Central memory CD8-positive, alpha-beta T cell (primary cell): ENCODE results near the gene BAZ1A.

ENCODE experiments used
- ATAC-seq: fragments of 150-1000 bp; cut with Tn5 transposase; replicated peaks from 2 replicates; pipeline ENCODE4 v1.10.0; 2022; ENCODE audit warnings: mild to moderate bottlenecking, moderate FRiP score, moderate number of reproducible peaks; ENCODE audit not compliant: poor library complexity, severe bottlenecking; ENCODE audit errors: extremely low read depth
- DNase-seq, 2 donors: peaks; one replicate each; pipeline ENCODE4 v3.0.0; 2021; ENCODE audit warnings: low spot score in 2 of 2
- H3K27ac Mint-ChIP-seq: one replicate; pipeline ENCODE4 v1.8.0; 2022; ENCODE audit warnings: low read depth, mild to moderate bottlenecking, moderate library complexity, mixed read lengths
- H3K27me3 Mint-ChIP-seq: one replicate; pipeline ENCODE4 v1.8.0; 2022; ENCODE audit warnings: mixed read lengths
- H3K36me3 Mint-ChIP-seq: one replicate; pipeline ENCODE4 v1.8.0; 2022; ENCODE audit warnings: mild to moderate bottlenecking, moderate library complexity, mixed read lengths; ENCODE audit not compliant: insufficient read depth
- H3K4me1 Mint-ChIP-seq: one replicate; pipeline ENCODE4 v1.8.0; 2022; ENCODE audit warnings: mixed read lengths
- H3K4me3 Mint-ChIP-seq: one replicate; pipeline ENCODE4 v1.8.0; 2022; ENCODE audit warnings: mild to moderate bottlenecking, moderate library complexity, mixed read lengths
- H3K9me3 Mint-ChIP-seq: one replicate; pipeline ENCODE4 v1.8.0; 2022; ENCODE audit warnings: mixed read lengths

The BAZ1A gene

GRCh38 chr14:34797747-34798583 is 77.2 kb downstream of the BAZ1A start:
- no peaks in the 10 kb centered on the region for H3K9me3 Mint-ChIP-seq
- H3K4me1 Mint-ChIP-seq = no peaks in the 10 kb centered on the region
- ATAC-seq (no peak), DNase-seq (no peak)
- H3K27ac Mint-ChIP-seq = no peak overlapping the region
- no peaks in the 10 kb centered on the region for H3K27me3 Mint-ChIP-seq
- no peak overlapping the region for H3K4me3 Mint-ChIP-seq
- peaks cover 56% of the 10 kb centered on the region for H3K36me3 Mint-ChIP-seq

GRCh38 chr14:34796902-34797301 is 78.3 kb downstream of the BAZ1A start:
- ATAC-seq = no peak
- H3K4me1 Mint-ChIP-seq = no peaks in the 10 kb centered on the region
- no peaks in the 10 kb centered on the region for H3K9me3 Mint-ChIP-seq
- H3K36me3 Mint-ChIP-seq = peaks cover 50% of the 10 kb centered on the region
- DNase-seq = no peak
- H3K27ac Mint-ChIP-seq = no peak overlapping the region
- no peaks in the 10 kb centered on the region for H3K27me3 Mint-ChIP-seq
- H3K4me3 Mint-ChIP-seq = no peak overlapping the region

GRCh38 chr14:34794941-34795340 is 80.2 kb downstream of the BAZ1A start:
- DNase-seq (no peak), ATAC-seq (no peak)
- no peaks in the 10 kb centered on the region for H3K27me3 Mint-ChIP-seq
- H3K4me1 Mint-ChIP-seq = no peaks in the 10 kb centered on the region
- peak overlapping the region; percentile 10 for H3K27ac Mint-ChIP-seq
- H3K4me3 Mint-ChIP-seq = no peak overlapping the region
- no peaks in the 10 kb centered on the region for H3K9me3 Mint-ChIP-seq
- peaks cover 43% of the 10 kb centered on the region for H3K36me3 Mint-ChIP-seq

- Mint-ChIP-seq H3K27me3 (no peaks in the 10 kb centered on the region), H3K36me3 (peaks cover 43% of the 10 kb centered on the region), H3K9me3 (no peaks in the 10 kb centered on the region), H3K4me3 (no peak overlapping the region), H3K27ac (peak overlapping the region; percentile 10), H3K4me1 (no peaks in the 10 kb centered on the region)
- ATAC-seq (no peak), DNase-seq (no peak)
Observed at GRCh38 chr14:34794217-34794616, 80.9 kb downstream of the BAZ1A start.

- H3K4me1 Mint-ChIP-seq = no peaks in the 10 kb centered on the region
- no peak overlapping the region for H3K27ac Mint-ChIP-seq
- ATAC-seq (no peak), DNase-seq (no peak)
- no peaks in the 10 kb centered on the region for H3K9me3 Mint-ChIP-seq
- H3K4me3 Mint-ChIP-seq = no peak overlapping the region
- peaks cover 38% of the 10 kb centered on the region for H3K36me3 Mint-ChIP-seq
- no peaks in the 10 kb centered on the region for H3K27me3 Mint-ChIP-seq
Observed at GRCh38 chr14:34792598-34792997, 82.6 kb downstream of the BAZ1A start.

GRCh38 chr14:34785223-34786006 is 89.7 kb downstream of the BAZ1A start:
- Mint-ChIP-seq H3K4me3 (no peak overlapping the region), H3K27ac (peak overlapping the region; percentile 46), H3K9me3 (no peaks in the 10 kb centered on the region), H3K27me3 (no peaks in the 10 kb centered on the region), H3K4me1 (peaks cover 6% of the 10 kb centered on the region), H3K36me3 (peaks cover 57% of the 10 kb centered on the region)
- no peak for ATAC-seq
- no peak for DNase-seq

GRCh38 chr14:34782031-34782430 is 93.1 kb downstream of the BAZ1A start:
- Mint-ChIP-seq H3K4me1 (peaks cover 7% of the 10 kb centered on the region), H3K9me3 (no peaks in the 10 kb centered on the region), H3K27ac (no peak overlapping the region), H3K27me3 (no peaks in the 10 kb centered on the region), H3K4me3 (no peak overlapping the region), H3K36me3 (peaks cover 45% of the 10 kb centered on the region)
- DNase-seq = no peak
- ATAC-seq = no peak

- no peaks in the 10 kb centered on the region for H3K27me3 Mint-ChIP-seq
- no peak overlapping the region for H3K27ac Mint-ChIP-seq
- no peak for ATAC-seq
- H3K4me3 Mint-ChIP-seq = no peak overlapping the region
- H3K4me1 Mint-ChIP-seq = peaks cover 7% of the 10 kb centered on the region
- DNase-seq = no peak
- peaks cover 47% of the 10 kb centered on the region for H3K36me3 Mint-ChIP-seq
- H3K9me3 Mint-ChIP-seq = no peaks in the 10 kb centered on the region
Observed at GRCh38 chr14:34781242-34781641, 93.9 kb downstream of the BAZ1A start.

- ATAC-seq = no peak
- no peaks in the 10 kb centered on the region for H3K27me3 Mint-ChIP-seq
- H3K4me3 Mint-ChIP-seq = no peak overlapping the region
Observed at GRCh38 chr14:34780646-34781045, 94.5 kb downstream of the BAZ1A start.

GRCh38 chr14:34778744-34779143 is 96.4 kb downstream of the BAZ1A start:
- H3K4me1 Mint-ChIP-seq = peaks cover 7% of the 10 kb centered on the region
- H3K36me3 Mint-ChIP-seq = peaks cover 54% of the 10 kb centered on the region
- DNase-seq = no peak
- no peaks in the 10 kb centered on the region for H3K9me3 Mint-ChIP-seq
- no peak overlapping the region for H3K27ac Mint-ChIP-seq
- no peak for ATAC-seq
- H3K4me3 Mint-ChIP-seq = no peak overlapping the region
- H3K27me3 Mint-ChIP-seq = no peaks in the 10 kb centered on the region

More at GRCh38 chr14:34780646-34781045, 94.5 kb downstream of the BAZ1A start:
- H3K36me3 Mint-ChIP-seq = peaks cover 52% of the 10 kb centered on the region
- peaks cover 7% of the 10 kb centered on the region for H3K4me1 Mint-ChIP-seq
- peak overlapping the region; percentile 79 for H3K27ac Mint-ChIP-seq
- H3K9me3 Mint-ChIP-seq = no peaks in the 10 kb centered on the region
- no peak for DNase-seq

- H3K27ac Mint-ChIP-seq = peak overlapping the region; percentile 20
- H3K4me3 Mint-ChIP-seq = no peak overlapping the region
- H3K27me3 Mint-ChIP-seq = no peaks in the 10 kb centered on the region
- DNase-seq (no peak), ATAC-seq (no peak)
- peaks cover 46% of the 10 kb centered on the region for H3K36me3 Mint-ChIP-seq
- no peaks in the 10 kb centered on the region for H3K9me3 Mint-ChIP-seq
- H3K4me1 Mint-ChIP-seq = peaks cover 7% of the 10 kb centered on the region
Observed at GRCh38 chr14:34776611-34777010, 98.5 kb downstream of the BAZ1A start.

GRCh38 chr14:34775922-34776321 is 99.2 kb downstream of the BAZ1A start:
- no peaks in the 10 kb centered on the region for H3K9me3 Mint-ChIP-seq
- ATAC-seq (no peak), DNase-seq (no peak)
- peaks cover 6% of the 10 kb centered on the region for H3K4me1 Mint-ChIP-seq
- H3K27ac Mint-ChIP-seq = peak overlapping the region; percentile 20
- H3K27me3 Mint-ChIP-seq = no peaks in the 10 kb centered on the region
- H3K36me3 Mint-ChIP-seq = peaks cover 49% of the 10 kb centered on the region
- no peak overlapping the region for H3K4me3 Mint-ChIP-seq

- H3K27me3 Mint-ChIP-seq = no peaks in the 10 kb centered on the region
- ATAC-seq (no peak), DNase-seq (no peak)
- H3K36me3 Mint-ChIP-seq = peaks cover 50% of the 10 kb centered on the region
- no peak overlapping the region for H3K27ac Mint-ChIP-seq
- no peaks in the 10 kb centered on the region for H3K4me1 Mint-ChIP-seq
- H3K4me3 Mint-ChIP-seq = no peak overlapping the region
- H3K9me3 Mint-ChIP-seq = no peaks in the 10 kb centered on the region
Observed at GRCh38 chr14:34775342-34775741, 99.8 kb downstream of the BAZ1A start.
